Urinary bladder (tissue), 4 donors: ENCODE measurements around the gene CABP5. TPM values are rescaled to one million over a fixed set of nuclear protein-coding genes. Genes with fewer than 3 reads are reported as not detected.

Experiments used
- DNase-seq: peaks from one replicate; pipeline ENCODE4 v3.0.0-alpha.2; 2015; ENCODE audit errors: extremely low spot score
- H3K27ac ChIP-seq: one replicate; pipeline ENCODE4 v1.5.1; 2013; ENCODE audit warnings: low read depth, mild to moderate bottlenecking, moderate library complexity
- H3K36me3 ChIP-seq: one replicate; pipeline ENCODE4 v1.6.1; 2013; ENCODE audit warnings: mild to moderate bottlenecking, moderate library complexity; ENCODE audit not compliant: insufficient read depth
- H3K4me1 ChIP-seq: one replicate; pipeline ENCODE4 v1.6.1; 2013; ENCODE audit warnings: mild to moderate bottlenecking, moderate library complexity; ENCODE audit not compliant: insufficient read depth
- H3K4me3 ChIP-seq: one replicate; pipeline ENCODE4 v1.5.1; 2013; ENCODE audit warnings: low read depth, low read length
- WGBS: extraction: QIAGEN DNeasy Blood & Tissue Kit; methylation state at CpG from one replicate; pipeline ENCODE4 v1.1.7; 2013; 5-methylcytosine and 5-hydroxymethylcytosine counted together
- polyA plus RNA-seq: library from polyadenylated mRNA; stranded (reverse); fragments of 200-250 nt; gene quantifications from one replicate; pipeline ENCODE4 v1.2.3, GENCODE V29; 2013
- total RNA-seq: library from RNA; depleted of rRNA; stranded (reverse); fragments of >200 nt; gene quantifications from one replicate; pipeline ENCODE4 v1.2.3, GENCODE V29; 2014
- donor health status: healthy with polysubstance abuse.
- donor health status: healthy.

Gene CABP5
- total and polyA plus RNA-seq, 2 donors, result not detected

DNA sequence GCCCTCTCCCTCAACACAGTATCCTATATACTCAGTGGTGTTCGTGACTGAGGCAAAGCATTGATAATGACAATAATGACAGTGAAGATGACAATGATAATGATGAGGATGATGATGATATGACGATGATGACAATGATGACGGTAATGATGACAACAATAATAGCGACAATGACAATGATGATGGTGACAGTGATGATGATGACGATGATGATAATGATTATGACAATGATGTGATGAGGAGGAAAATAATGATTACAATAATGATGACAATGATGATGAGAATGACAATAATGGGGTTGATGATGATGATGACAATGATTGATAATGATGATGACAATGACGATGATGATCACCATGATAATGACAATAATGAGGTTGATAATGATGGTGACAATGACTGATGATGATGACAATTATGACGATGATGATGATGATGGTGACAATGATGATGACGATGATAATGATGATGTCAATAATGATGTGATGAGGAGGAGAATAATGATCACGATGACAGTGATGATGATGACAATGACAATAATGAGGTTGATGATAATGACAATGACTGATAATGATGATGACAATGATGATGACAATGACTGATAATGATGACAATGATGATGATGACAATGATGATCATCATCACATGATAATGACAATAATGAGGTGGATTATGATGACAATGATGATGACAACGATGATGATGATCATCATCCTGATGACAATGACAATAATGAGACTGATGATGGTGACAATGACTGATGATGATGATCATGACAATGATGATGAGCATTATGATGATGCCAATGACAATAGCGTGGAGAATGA lies 32.7 kb downstream of the CABP5 start:
- H3K27ac ChIP-seq, result no peak overlapping the region
- no peaks in the 10 kb centered on the region for H3K36me3 ChIP-seq
- WGBS, result 91% methylated on average over 11 of the region's 11 CpGs
- H3K4me1 ChIP-seq, result no peaks in the 10 kb centered on the region
- no peak overlapping the region for H3K4me3 ChIP-seq
- DNase-seq, result no peak

DNA sequence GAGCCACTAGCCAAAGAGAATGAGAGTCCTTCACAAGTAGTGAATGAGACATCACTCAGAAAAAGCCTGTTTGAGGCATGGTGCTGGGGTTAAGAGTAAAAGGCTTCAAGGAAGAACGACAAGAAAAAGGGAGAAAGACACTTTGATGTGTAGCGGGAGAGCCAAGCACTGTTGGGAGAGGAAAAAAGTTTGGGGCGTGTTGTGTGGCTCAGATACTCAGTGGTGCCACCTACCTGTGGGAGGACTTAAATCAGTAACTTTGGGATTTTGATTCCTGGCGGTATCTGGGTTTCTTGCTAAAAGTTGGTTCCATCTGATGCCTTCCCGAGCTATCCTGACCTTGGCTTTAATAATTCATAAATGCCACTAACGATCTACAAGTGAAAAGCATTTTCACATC lies 37.1 kb downstream of the CABP5 start:
- 83% methylated on average over 6 of the region's 6 CpGs for WGBS
- H3K27ac ChIP-seq, result no peak overlapping the region
- H3K4me3 ChIP-seq, result no peak overlapping the region
- no peak for DNase-seq
- no peaks in the 10 kb centered on the region for H3K36me3 ChIP-seq
- H3K4me1 ChIP-seq, result no peaks in the 10 kb centered on the region

DNA sequence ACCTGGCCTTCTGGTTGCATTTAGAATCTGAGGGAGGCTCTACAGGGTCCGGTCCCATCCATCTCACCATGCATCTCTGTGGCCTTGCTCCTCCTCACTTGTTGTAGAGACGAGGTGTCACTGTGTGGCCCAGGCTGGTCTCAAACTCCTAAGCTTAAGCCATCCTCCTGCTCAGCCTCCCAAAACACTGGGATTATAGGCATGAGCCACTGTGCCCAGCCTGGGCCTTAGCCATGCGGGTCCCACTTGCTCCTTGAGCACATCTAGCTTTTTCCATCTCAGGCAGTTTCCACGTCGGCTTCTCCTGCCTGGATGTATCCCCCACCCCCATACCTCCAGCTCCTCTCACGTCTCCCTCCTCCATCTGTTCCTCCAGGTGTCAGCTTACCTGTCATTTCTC lies 39.6 kb downstream of the CABP5 start:
- no peak for DNase-seq
- 70% methylated on average over 6 of the region's 6 CpGs for WGBS
- no peaks in the 10 kb centered on the region for H3K36me3 ChIP-seq
- no peak overlapping the region for H3K4me3 ChIP-seq
- no peaks in the 10 kb centered on the region for H3K4me1 ChIP-seq
- H3K27ac ChIP-seq, result no peak overlapping the region

DNA sequence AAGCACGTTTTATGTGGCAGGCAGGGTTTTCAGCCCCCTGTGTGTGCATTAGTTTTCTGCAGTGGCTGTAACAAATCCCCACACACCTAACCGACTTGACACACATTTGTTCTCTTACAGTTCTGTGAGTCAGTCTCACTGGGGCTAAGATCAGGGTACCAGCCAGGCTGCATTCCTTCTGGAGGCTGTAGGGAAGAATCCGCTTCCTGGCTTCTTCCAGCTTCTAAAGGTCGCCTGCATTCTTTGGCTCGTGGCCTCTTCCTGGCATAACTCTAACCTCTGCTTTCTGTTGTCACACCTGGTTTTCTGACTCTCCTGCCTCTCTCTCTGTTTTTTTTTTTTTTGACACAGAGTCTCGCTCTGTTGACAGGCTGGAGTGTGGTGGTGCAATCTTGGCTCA lies 43.0 kb downstream of the CABP5 start:
- H3K4me3 ChIP-seq, result no peak overlapping the region
- no peak for DNase-seq
- H3K4me1 ChIP-seq, result no peaks in the 10 kb centered on the region
- WGBS, result 79% methylated on average over 6 of the region's 6 CpGs
- H3K27ac ChIP-seq, result no peak overlapping the region
- no peaks in the 10 kb centered on the region for H3K36me3 ChIP-seq

DNA sequence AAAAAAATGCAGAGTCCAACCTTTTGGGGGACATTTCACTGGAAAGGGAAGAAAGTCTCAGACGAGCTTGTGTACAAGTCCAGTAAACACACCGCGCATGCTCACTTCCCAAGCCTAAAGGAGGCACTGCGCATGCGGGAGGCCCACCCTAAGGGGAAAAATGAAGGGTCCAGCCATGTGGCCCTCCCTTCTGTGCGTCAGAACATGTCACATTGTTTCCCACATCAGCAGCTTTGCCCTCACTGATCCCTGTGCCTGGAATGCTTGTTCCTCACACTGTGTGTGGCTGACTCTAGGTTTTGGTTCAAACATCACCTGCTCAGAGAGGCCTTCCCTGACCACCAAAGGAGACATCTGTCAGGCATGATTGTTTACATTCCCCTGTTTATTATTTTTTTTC lies 45.1 kb downstream of the CABP5 start:
- DNase-seq, result no peak
- Histone ChIP-seq H3K27ac (no peak overlapping the region), H3K4me1 (no peaks in the 10 kb centered on the region), H3K4me3 (no peak overlapping the region), H3K36me3 (no peaks in the 10 kb centered on the region)
- WGBS, result 73% methylated on average over 6 of the region's 6 CpGs

GRCh38 chr19:47996230-47996727 lies 47.6 kb downstream of the CABP5 start:
- H3K4me1 ChIP-seq, result no peaks in the 10 kb centered on the region
- H3K4me3 ChIP-seq, result no peak overlapping the region
- no peak overlapping the region for H3K27ac ChIP-seq
- DNase-seq, result no peak
- WGBS, result 76% methylated on average over 1 of the region's 1 CpG
- H3K36me3 ChIP-seq, result no peaks in the 10 kb centered on the region

- 18% methylated on average over 5 of the region's 5 CpGs for WGBS
- Histone ChIP-seq H3K36me3 (no peaks in the 10 kb centered on the region), H3K4me3 (no peak within 1 kb of the TSS), H3K4me1 (no peaks in the 10 kb centered on the region), H3K27ac (no peak within 1 kb of the TSS)
- peak; percentile 59 for DNase-seq
Measured at GRCh38 chr19:47994209-47994802, 49.6 kb downstream of the CABP5 start, which contains the start of gene ELSPBP1. Gene ELSPBP1, plus strand, starts transcription at chr19:47994632. Its CDS starts 14,036 bp downstream, at chr19:48008668.

GRCh38 chr19:47992070-47992469 lies 51.8 kb downstream of the CABP5 start, which contains the start of gene BSPH1:
Gene BSPH1, minus strand, starts transcription at chr19:47992170. Its CDS starts 89 bp downstream, at chr19:47992081.
- 61% methylated on average over 2 of the region's 2 CpGs for WGBS
- no peak within 1 kb of the TSS for H3K27ac ChIP-seq

GRCh38 chr19:47991191-47991808 lies 52.6 kb downstream of the CABP5 start:
- no peak for DNase-seq
- Histone ChIP-seq H3K36me3 (no peaks in the 10 kb centered on the region), H3K4me3 (no peak overlapping the region), H3K4me1 (no peaks in the 10 kb centered on the region), H3K27ac (no peak overlapping the region)
- 41% methylated on average over 10 of the region's 10 CpGs for WGBS

More at GRCh38 chr19:47992070-47992469, 51.8 kb downstream of the CABP5 start, which contains the start of gene BSPH1:
- Histone ChIP-seq H3K4me3 (no peak within 1 kb of the TSS), H3K4me1 (no peaks in the 10 kb centered on the region), H3K36me3 (no peaks in the 10 kb centered on the region)
- DNase-seq, result no peak

Other genes starting within 250 kb of the CABP5 start
- not detected for gene TPRX1, start 239.5 kb downstream of the CABP5 start, total RNA-seq
- gene TPRX1, start 239.5 kb downstream of the CABP5 start, polyA plus RNA-seq, result not detected
- gene CRX, start 222.1 kb downstream of the CABP5 start, total RNA-seq, result not detected
- gene CRX, start 222.1 kb downstream of the CABP5 start, polyA plus RNA-seq, result not detected
- not detected for gene TPRX2, start 184.8 kb downstream of the CABP5 start, total RNA-seq
- gene TPRX2, start 184.8 kb downstream of the CABP5 start, polyA plus RNA-seq, result not detected
- gene SULT2A1, start 157.8 kb downstream of the CABP5 start, total RNA-seq, result 0.90 TPM
- 0.68 TPM for gene SULT2A1, start 157.8 kb downstream of the CABP5 start, polyA plus RNA-seq
- gene BSPH1, start 51.9 kb downstream of the CABP5 start, total RNA-seq, result not detected
- gene BSPH1, start 51.9 kb downstream of the CABP5 start, polyA plus RNA-seq, result not detected
- gene ELSPBP1, start 49.4 kb downstream of the CABP5 start, total RNA-seq, result not detected
- gene ELSPBP1, start 49.4 kb downstream of the CABP5 start, polyA plus RNA-seq, result not detected
- gene PLA2G4C, start 66.7 kb upstream of the CABP5 start, total RNA-seq, result 10.5 TPM
- gene PLA2G4C, start 66.7 kb upstream of the CABP5 start, polyA plus RNA-seq, result 13.5 TPM
- gene LIG1, start 126.3 kb upstream of the CABP5 start, total RNA-seq, result 21.6 TPM
- gene LIG1, start 126.3 kb upstream of the CABP5 start, polyA plus RNA-seq, result 11.4 TPM
- 1.6 TPM for gene ZSWIM9, start 126.6 kb upstream of the CABP5 start, total RNA-seq
- gene ZSWIM9, start 126.6 kb upstream of the CABP5 start, polyA plus RNA-seq, result 10.6 TPM
- gene CARD8, start 211.8 kb upstream of the CABP5 start, total RNA-seq, result 81.3 TPM
- 29.0 TPM for gene CARD8, start 211.8 kb upstream of the CABP5 start, polyA plus RNA-seq
- 6.6 TPM for gene ZNF114, start 226.0 kb upstream of the CABP5 start, total RNA-seq
- 0.24 TPM for gene ZNF114, start 226.0 kb upstream of the CABP5 start, polyA plus RNA-seq